ENCODE measurements around the gene C17orf67.

- TF ChIP-seq CTCF (IDR thresholded peaks at IDR 0.05 in 8 of 11, conservative IDR thresholded peaks at IDR 0.05 in 3 of 11) (no peak), POLR2A (IDR thresholded peaks at IDR 0.05) (no peak)
Measured at GRCh38 chr17:56815711-56816110, 18.0 kb downstream of the C17orf67 start.

Measured in spleen (tissue), 7 donors.